ENCODE data around the gene KCNK4.
"Not testable (repeated sequence)": the region's sequence is repeated elsewhere in the genome, so short reads cannot be mapped to it uniquely, and the experiment has no call there.

Gene KCNK4

GRCh38 chr11:64313491-64314145 lies 22.5 kb downstream of the KCNK4 start:
- no peak for FAIRE-seq

GRCh38 chr11:64314146-64314804 lies 23.2 kb downstream of the KCNK4 start:
- no peak for FAIRE-seq

- FAIRE-seq: no peak
Observed at GRCh38 chr11:64314805-64315561, 23.9 kb downstream of the KCNK4 start.

- FAIRE-seq: not testable (repeated sequence)
Observed at GRCh38 chr11:64315667-64316526, 24.8 kb downstream of the KCNK4 start.

GRCh38 chr11:64316672-64317324 lies 25.7 kb downstream of the KCNK4 start:
- FAIRE-seq: no peak

- FAIRE-seq: peak; percentile 84
Observed at GRCh38 chr11:64317325-64317960, 26.3 kb downstream of the KCNK4 start, which contains the start of gene TRMT112. TRMT112 (minus strand) TSS chr11:64317559; CDS start chr11:64317526, 33 bp downstream.

GRCh38 chr11:64317961-64318765 lies 27.1 kb downstream of the KCNK4 start, which contains the start of gene PRDX5:
PRDX5 (plus strand) TSS chr11:64318121; CDS start chr11:64318216, 95 bp downstream.
- FAIRE-seq: no peak

- no peak for FAIRE-seq
Observed at GRCh38 chr11:64318766-64319761, 28.0 kb downstream of the KCNK4 start.

GRCh38 chr11:64320556-64320955 lies 29.5 kb downstream of the KCNK4 start:
- no peak for FAIRE-seq

GRCh38 chr11:64321026-64321425 lies 29.9 kb downstream of the KCNK4 start:
- no peak for FAIRE-seq

GRCh38 chr11:64321533-64321932 lies 30.4 kb downstream of the KCNK4 start:
- FAIRE-seq: no peak

- FAIRE-seq: no peak
Observed at GRCh38 chr11:64322925-64323260, 31.8 kb downstream of the KCNK4 start.

- FAIRE-seq: no peak
Observed at GRCh38 chr11:64323373-64323772, 32.3 kb downstream of the KCNK4 start.

- FAIRE-seq: not testable (repeated sequence)
Observed at GRCh38 chr11:64323984-64324383, 32.9 kb downstream of the KCNK4 start.

GRCh38 chr11:64324692-64325469 lies 33.8 kb downstream of the KCNK4 start:
- no peak for FAIRE-seq

GRCh38 chr11:64327375-64327774 lies 36.3 kb downstream of the KCNK4 start:
- no peak for FAIRE-seq

- FAIRE-seq: no peak
Observed at GRCh38 chr11:64327993-64328392, 36.9 kb downstream of the KCNK4 start.

GRCh38 chr11:64330888-64331287 lies 39.8 kb downstream of the KCNK4 start:
- FAIRE-seq: no peak
